ENCODE data around the gene STRA8.

The STRA8 gene

GRCh38 chr7:135270577-135271254 lies 37.1 kb downstream of the STRA8 start:
- DNase-seq = no peak

DNA sequence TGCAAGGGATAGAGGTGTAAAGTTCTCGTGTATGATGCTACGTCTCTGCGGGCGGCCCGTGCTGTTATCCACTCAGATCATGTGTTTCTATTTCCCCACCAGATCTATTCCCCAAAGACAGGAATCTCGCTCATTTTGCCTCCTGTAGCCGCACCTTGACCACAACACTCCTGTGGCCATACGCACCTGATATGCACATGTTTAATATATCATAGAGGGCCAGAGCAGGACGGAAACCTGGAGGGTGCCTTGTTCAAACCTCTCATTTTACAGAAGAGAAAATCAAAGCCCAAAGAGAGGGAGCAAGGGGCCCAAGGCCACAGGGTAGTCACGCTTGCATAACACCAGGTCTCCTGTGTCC lies 37.6 kb downstream of the STRA8 start:
- no peak for DNase-seq

- no peak for DNase-seq
Observed at GRCh38 chr7:135272303-135272702, 38.7 kb downstream of the STRA8 start.

DNA sequence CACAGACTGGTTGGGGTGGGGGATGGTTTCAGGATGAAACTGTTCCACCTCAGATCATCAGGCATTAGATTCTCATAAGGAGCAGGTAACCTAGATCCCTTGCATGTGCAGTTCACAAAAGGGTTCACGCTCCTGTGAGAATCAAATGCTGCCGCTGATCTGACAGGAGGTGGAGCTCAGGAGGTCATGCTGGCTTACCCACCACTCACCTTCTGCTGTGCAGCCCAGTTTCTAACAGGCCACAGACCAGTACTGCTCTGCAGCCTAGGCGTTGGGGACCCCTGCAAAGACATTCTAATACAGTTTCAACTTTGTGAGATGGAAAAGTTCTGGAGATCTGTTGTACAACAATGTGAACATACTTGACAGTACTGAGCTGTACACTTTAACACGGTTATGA lies 39.9 kb downstream of the STRA8 start:
- no peak for DNase-seq

- peak; percentile 66 for DNase-seq
Observed at GRCh38 chr7:135274495-135275268, 41.0 kb downstream of the STRA8 start.

DNA sequence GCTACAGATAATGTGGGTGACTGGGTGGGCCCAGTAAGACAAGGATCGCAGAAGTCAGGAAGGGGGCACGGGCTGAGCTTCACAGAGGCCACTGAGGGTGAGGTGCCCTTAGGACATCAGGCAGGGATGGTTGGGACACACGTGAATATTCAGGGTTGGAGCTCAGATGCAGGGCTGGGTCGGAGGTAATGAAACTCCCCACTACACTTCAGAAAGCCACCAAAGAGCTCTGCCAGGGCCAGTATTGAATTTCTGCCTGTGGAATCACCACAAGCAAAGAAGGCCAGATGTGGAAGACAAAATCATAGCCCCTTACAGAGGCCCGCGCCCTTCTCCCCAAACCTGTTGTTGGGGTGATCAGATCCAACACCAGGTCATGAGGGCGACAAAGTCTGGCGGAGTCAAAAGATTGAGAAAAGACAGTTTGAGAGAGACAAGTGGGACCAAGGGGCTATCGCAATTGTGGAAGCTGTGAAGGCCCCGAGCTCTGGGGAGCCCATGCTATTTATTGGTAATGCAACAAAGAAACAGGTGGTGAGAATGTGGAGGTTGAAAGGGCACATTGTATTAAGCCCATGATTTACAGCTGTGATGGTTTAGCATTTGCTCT lies 42.4 kb downstream of the STRA8 start:
- no peak for DNase-seq

GRCh38 chr7:135277161-135277560 lies 43.5 kb downstream of the STRA8 start:
- no peak for DNase-seq

DNA sequence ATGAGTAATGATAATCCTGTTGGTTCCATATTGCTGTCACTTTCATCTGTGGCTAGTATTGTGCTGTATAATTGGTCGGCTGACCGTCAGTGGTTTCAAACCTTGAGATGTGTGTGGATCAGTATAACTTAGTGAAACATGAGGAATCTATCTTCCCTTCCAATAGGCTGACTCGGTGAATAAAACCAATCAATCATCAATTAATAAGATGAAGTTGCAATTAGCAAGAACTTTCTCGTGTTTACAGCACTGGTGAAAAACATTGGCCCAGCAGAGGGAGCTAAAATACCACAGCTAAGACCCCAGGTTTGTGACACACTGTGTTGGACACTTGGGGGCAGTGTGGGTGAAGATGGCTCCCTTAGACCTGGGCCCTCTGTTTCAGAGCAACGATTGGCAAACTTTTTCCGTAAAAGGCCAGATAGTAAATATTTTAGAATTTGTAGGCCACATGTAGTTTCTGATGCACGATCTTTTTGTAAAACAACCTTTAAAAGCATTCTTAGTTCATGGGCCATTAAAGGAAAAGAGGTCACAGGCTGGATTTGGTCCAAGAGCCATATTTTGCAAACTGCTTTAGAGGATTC lies 47.8 kb downstream of the STRA8 start:
- peak; percentile 73 for DNase-seq

DNA sequence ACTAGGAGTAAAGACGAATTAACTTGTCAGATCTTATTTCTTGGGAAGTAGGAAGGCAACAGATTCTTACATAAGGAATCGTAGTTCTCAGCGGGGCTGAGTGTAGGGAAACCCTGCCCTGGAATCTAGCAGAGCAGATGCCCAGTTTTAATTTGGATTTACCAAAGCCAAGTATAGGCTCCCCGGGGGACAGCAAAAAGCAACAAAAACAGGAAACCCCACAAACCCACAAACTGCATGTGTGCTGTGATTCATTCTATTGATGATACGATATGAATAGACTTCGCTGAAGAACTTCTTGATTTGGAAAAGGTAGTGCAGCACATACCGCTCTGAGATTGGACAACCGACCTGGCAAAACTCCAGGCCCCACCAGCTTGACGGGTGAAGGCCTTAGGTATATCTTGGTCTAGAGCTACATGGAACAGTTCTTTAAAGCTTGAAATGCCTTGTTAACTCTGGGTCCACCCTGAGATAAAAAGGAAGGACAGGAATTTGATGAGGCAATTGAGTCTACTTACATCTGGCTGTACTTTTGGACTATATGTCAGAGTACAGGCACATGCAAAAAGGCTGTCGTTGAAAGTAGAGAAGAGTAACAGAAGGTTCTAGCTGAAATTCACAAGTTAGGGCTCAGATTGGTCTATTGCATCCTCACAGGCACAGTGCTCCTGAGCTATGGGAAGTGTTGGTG lies 49.1 kb downstream of the STRA8 start:
- DNase-seq = no peak

DNA sequence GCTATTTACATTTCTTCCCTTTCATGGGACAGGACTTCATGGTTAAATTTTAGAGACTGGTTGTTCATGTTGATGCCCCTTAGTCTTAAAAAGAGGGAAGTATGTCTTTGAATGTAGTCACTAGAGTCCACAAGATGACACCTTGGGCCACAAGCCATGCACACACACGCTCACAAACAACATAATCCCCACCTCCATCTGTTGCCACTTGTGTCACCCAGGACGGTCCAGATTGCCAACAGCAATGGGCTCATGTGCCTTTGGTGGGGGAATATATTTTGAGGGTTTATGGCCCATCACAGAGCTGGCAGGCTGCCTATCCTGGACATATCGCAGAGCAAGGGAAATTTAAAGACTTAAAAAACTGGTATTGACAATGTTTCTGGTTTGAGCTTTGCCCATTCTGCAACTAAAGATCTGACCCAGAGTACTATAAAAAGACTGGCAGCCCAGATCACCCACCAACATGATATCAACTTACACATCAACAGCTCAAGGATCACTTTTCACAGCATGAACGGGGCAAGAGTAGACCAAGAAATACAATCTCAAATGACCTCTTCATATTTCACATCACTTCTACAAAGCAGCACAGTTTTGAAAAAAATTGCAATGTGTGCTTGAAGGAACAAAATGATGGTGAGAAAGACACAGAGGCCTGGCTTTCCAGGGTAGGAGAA lies 50.5 kb downstream of the STRA8 start:
- no peak for DNase-seq

DNA sequence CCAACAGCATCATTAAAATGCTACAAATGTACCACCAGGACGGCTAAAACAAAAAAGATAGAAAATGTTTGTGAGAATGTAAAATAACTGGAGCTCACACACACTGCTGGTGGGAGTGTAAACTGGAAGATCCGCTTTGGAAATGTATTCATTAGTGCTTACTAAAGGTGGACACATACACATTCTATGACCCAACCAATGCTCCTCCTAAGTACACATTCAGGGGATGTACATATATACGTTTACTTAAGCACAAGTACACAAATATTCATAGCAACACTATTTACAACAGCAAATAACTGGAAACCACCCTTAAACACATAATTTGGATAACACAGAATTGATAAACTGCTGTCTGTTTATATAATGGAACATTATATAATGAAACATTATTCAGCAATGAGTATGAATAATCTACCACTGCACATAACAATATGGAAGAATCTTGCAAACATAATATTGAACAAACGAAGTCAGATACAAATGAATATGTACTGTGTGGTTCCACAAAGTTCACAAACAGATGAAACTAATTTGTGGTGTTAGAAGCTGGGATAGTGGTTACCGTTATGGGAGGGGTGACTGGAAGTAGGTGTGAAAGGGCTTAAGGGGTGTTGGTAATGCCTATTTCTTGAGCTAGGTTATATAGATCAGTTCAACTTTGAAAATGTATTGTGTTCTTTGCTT lies 52.1 kb downstream of the STRA8 start:
- no peak for DNase-seq

- no peak for DNase-seq
Observed at GRCh38 chr7:135286876-135287275, 53.2 kb downstream of the STRA8 start.

GRCh38 chr7:135290594-135290993 lies 57.0 kb downstream of the STRA8 start:
- DNase-seq = no peak

DNA sequence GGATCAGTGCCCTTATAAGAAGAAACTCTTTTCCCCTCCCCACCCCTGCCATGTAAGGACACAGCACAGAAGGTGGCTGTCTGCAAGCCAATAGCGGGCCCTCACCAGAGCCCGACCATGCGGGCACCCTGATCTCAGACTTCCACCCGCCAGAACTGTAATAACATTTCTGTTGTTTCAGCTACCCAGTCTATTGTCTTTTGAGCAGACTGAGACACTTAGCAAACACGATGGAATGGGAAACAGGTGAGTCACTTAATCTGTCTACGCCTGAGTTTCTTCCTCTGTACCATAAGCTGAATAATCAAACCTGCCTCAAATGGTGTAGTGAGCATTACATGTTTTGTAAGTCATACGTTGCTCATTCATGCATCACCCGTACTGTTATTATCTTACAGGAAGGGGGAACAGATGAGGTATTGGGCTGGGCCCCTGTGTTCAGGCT lies 58.2 kb downstream of the STRA8 start:
- no peak for DNase-seq

GRCh38 chr7:135299235-135299634 lies 65.6 kb downstream of the STRA8 start:
- no peak for DNase-seq

DNA sequence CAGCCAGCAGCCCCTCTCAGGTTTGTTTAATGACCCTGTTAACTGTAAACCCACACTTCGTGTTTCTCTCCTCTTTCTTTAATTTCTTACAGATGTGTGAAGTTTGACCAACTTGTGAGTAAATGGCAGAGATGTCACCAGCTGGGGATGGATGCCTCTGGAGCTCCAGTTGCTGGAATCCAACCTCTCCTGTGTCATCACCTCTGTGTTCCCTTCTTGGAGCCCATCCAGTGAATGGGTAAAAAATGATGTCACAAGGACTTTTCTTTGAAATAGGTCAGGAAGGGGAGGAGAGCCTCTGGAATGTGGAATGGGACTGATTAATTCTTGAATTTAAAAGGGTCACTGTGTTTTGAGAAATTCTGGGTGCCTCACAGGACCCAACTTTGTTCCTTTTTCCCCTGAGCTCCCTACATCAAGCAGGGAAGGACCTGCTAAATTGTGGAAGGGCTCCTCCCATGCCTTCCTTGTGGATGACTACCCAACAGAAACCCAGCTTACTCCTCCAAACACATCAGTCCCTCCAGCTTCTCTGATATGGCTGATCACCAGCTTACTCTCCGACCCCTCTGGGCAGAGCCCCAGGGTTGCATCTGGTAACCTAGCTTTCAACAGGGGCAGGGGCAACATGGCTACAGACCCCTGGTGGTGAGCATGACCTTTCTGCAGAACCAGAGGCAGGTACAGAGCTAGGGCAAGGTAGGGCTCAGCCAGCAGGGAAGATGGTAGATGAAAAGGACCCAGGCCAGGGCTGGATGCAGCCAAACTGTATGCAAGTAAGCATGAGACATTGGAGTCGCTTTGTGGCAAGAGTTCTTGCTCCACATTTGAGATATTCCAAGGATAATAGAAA lies 67.5 kb downstream of the STRA8 start:
- no peak for DNase-seq
